HG03457 (cell line): ENCODE results near the gene YPEL1.

Source experiments
- ATAC-seq: cut with Tn5 transposase; IDR thresholded peaks from one replicate; pipeline ENCODE4 v1.9.1; 2021; ENCODE audit warnings: moderate number of reproducible peaks; ENCODE audit not compliant: unreplicated experiment

Gene YPEL1

DNA sequence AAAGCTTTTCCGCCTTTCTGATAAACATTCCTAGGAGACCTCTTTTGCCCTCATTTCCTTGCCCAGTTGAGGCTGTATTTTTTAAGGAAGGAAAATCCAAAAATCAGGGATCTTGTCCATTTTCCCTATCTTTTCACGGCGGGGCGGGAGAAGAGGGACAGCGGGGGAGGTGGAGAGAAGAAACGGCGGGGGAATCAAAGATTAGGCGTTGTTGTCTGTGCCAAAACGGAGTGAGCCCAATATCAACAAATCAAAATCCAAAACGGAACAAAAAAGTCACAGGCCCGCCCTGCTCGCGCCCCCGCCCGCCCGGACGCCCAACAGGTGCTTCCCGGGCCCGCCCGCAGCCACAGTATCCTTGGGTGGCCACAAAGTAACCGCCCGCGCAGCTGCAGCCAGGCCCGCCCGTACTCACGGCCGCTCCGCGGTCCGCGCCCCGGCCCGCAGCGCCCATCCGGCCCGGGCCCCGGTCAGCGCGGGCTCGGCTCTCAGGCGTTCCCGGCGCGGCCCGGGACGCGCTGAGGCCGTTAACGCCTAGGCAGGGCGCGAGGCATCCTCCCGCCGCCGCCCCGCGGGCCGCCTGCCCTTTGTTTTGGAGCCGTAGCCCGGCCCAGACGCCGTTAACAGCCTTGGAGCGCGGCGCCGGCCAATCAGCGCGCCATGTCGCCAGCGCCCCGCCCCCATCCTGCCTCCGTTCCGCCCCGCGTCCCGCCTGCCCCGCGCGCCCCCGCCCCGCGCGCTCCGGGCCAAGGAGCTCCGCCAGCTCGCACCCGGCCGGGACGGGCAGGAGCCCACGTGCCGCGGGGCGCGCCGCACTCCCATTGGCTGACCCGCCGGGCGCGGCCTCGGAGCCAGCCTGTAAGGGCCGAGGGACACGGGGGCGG is at the start of gene YPEL1:
Gene YPEL1 (minus strand): TSS at position 595 of the 884 bp plus-strand sequence. CDS start 25,050 bp downstream, outside the sequence.
- peak; percentile 70 for ATAC-seq

- no peak for ATAC-seq
Observed at GRCh38 chr22:21780259-21780658, 44.7 kb upstream of the YPEL1 start.

- ATAC-seq, result no peak
Observed at GRCh38 chr22:21779444-21779843, 43.9 kb upstream of the YPEL1 start.

- no peak for ATAC-seq
Observed at GRCh38 chr22:21778705-21779363, 43.2 kb upstream of the YPEL1 start.

DNA sequence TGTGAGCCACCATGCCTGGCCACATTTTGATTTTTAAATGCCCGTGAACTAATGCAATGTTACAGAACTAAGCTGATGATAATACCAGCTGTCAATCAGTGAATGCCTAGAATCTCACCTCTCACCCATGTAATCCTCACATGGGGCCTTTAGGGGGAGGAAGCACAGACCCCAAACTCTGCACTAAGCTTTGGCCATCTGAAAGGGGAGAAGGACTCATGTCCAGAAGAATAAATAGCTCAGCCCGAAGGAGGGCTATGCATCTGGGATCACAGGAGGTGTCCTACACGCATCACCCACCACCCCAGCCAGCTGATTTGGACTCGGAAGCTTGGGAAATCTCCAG is 36.0 kb upstream of the YPEL1 start:
- no peak for ATAC-seq

DNA sequence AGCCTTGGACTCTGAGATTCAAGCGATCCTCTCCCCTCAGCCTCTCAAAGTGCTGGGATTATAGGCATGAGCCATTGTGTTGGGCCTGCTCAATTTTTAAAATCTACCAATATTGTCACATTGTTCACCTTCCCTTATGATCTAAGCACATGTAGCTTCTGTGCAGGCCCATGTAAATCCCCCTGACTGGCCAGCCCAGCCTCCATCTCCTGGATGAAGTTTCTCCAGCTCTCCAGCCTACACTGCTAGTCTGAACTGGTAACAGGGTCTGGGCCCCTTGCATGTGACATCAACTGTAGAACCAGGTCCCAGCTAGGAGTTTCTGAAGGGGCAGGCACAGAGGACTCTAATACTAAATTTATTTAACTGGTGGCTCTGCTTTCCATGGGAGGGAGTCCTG is 32.8 kb upstream of the YPEL1 start:
- ATAC-seq, result no peak

DNA sequence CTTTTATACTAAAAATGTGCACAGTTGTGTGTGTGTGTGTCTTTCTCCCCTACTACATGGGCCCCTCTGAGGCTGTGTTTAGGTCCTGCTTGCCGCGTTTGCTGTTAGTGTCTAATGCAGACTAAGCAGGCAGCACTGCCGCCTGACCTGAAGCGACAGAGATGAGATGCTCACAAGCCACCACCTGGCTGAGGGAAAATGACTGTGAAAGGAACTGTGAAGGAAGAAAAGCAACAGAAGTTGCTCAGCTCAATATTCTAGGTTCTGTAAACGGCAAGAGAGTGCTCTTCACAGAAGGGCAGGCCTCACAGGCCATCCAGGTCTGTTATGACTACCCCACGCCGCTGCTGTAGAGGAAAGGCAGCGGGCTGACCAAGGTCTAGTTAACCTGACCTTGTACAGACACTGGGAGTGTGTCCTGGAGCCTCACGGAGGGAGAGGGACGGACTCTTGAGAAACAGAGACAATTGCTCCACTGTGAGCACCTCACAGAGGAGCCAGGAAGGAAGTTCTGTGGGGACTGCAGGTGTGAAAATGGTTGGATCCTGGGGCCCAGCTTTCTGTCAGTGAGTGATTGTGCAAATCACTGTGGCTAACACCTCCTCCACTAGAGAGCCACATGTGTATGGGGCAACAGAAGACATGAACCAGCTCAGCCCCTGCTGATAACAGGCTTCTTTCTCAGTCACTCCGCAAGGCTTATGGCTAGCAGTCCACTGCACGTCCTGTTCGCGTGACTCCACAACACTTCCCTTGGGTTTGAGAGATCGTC is 31.3 kb upstream of the YPEL1 start:
- ATAC-seq, result no peak

DNA sequence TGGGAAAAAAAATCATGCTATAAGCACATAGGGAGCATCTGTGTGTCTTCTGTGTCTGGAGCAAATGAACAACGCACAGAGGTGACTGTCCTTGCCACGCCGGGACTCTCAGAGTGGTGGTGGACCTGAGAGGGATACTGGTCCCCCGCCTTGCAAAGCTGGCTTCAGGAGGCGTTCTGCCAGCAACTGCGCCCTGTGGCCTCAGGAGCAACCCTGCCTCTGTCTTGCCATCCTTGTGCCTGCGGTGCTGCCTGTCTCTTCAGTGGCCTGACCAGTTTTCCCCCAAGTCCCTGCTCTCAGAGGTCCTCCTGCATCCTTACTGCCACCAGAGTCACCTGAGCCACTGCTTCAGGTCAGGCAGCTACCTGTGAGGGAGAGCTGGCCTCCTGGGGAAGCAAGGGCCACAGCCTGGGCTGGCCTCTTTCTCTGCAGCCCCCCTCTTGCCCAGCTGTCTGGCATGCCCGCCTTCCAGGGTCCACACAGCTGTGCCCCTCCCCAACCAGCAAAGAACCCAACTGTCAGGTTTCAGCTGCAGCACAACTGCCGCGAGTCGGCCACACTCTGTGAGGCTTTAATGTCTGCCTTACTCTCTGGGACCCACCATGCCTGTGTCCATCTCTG is 30.4 kb upstream of the YPEL1 start:
- ATAC-seq, result no peak

DNA sequence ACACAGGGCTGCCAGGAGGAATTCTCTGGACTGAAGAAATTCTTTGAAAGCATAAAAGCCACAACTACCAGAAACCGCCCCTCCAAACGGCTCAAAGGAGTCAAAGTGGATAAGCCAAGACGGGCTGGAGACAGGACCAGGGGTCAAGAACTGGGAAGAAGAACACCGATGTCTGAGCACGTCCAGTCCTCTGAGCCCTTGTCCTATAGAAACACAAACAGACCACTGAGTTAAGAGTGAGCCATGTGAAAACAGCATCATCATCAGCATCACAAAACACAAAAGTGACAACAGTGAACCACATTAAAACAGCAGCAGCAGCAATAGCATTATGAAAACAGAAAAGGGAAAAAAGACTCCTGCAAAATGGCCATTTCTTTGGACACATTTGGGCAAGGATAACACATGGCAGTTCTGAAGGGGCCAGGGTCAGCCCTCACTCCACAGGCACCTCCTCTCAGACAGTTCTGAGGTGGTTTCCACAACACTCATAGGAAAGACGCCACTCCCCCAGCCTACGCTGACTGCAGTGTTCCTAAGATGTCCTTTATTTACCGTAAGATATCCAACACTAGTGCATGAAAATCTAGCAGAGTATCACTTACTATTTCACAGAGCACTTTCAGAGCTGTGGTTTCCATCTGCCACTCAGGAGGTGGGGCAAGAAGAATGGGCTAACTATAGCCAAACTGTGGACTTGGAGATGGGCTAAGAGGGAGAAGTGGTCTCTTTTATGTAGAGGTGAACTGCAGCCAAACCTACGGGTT is 28.6 kb upstream of the YPEL1 start:
- no peak for ATAC-seq

DNA sequence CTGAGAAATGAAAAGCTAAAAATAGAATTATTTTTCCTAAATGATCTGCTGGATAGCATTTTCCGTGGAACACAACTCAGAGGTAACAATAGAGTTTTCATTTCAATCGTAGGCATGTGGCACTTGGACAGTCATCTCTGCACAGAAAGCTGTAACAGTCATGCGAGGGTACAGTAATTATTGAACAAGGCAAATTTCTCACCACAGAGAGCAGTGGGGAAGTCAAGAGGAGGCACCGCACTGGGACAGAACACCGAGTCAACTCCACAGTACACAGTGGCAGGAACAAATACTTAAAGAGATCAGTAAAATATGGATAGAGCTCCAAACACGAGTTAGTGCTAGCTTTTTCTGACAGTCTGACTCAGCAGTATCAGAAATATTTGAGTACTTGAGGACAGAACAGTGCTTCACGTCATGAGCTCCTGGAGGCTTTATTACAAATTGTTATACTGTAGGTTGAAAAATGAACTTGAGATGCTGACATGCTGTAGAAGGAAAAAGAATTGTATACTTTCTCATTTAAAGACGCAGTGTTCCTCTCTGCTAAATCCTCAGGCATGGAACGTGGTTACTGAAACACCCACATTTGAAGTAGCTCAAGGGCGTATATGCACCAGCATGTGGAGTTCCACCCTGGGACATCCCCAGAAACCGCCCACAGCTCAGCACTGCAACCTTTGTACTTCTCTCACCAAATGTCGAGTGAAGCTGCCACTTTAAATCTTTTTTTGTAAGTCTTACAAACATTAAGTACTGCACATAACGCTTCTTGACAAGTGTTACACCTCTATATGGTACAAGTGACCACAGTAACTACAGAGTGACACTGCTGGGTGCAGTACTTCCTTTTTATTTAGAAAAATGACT is 27.4 kb upstream of the YPEL1 start:
- ATAC-seq, result no peak

DNA sequence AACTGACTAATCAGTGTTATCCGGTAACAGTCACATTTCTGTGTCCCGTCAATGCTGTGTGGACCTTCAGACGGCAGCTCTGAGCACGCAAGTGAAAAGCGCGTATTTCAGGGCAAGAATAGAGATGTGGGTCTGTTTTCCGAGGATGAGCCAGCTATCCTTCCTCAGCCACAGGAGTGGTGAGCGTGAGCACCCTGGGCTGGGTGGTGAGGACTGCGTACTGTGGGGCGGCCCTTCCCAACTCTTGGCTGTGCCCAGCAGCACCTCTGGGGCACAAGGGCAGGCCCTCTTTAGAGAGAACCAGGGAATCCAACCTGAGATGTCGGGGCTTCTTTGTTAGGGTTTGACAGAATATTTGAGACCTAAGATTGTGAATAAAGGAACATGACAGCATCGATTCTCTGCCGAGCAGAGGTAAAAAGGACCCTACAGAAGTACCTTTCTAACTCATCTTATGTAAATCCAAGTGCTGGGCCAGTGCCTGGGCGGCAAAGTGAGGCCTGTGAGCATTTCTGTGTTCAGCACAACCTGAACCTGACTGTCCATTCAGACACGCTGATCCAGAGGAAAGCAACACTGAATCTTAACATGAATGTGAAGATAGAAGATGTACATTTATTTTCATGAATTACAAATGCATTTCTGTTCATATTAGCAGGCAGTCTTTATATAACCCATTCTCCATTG is 26.5 kb upstream of the YPEL1 start:
- ATAC-seq, result no peak

GRCh38 chr22:21761086-21761485 is 25.5 kb upstream of the YPEL1 start:
- ATAC-seq, result no peak

DNA sequence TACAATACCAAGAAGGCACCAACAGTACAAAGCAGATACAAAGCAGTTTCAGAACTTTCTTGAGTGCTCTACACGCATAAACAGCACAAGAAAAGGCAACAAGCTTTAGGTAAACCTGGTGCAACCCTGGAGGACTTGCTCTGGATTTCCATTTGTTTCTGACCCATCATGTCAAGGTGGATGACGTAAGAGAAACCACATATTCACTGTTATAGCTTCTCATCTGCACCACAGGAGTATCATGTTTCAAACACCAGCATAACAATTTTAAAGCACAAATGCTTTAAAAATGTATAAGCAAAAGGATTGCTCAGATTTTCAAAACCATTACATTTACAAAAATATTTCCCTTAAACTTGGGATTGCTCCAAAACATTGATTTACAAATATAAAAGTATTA is 25.0 kb upstream of the YPEL1 start:
- ATAC-seq, result no peak

DNA sequence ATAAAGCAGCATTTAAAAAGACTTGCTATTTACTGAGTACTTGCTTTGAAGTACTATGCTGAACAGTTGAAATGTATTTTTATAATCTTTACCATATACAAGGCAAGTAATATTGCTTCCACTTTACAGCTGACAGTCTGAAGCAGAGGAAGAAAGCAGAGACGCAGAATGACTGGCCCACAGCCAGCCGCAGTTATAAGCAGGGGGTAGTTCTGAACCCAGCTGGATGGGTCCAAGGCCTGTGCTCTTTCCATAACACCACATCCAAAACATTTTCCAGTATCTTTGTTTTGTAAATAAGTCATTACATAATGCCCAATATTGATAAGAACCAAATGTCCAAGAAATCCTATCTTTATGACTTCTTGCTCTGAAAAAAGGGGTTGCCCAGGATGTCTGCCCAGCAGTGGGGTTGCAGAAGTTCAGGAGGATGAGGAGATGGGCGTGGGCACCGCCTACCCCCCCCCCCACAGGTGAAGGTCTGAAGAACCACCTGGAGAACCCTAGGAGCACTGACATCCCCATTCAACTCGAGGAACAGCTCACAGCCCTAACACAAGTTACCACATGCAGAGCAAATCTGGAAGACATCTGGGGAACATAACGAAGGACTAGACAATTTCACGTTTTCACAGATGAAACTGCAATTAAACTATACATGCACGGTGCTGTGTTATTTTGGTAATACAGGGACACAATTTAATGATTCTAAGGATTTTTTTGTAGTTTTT is 24.2 kb upstream of the YPEL1 start:
- no peak for ATAC-seq

GRCh38 chr22:21759093-21759492 is 23.5 kb upstream of the YPEL1 start:
- ATAC-seq, result no peak

- ATAC-seq, result no peak
Observed at GRCh38 chr22:21758091-21758864, 22.7 kb upstream of the YPEL1 start.

DNA sequence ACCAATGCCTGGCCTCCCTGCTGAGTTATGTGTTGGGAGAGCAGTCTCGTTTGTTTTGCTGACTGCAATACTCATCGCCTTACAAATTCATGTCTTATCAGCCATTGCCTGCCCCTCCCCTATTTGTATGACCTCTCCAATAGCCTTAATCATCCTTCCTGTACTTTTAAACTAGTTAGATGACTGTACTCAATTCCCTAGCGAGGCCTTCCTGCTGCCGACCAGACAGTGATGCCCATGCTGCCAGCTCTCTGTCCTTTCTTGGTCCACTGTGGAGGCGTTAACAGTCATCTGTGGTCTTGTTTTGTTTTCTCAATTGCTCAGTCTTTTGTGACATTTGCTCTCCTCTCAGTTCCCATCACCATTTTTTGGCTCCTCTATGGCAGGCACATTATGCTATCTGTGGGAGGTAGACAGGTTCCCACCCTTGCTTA is 20.3 kb upstream of the YPEL1 start:
- ATAC-seq, result no peak
